ENCODE measurements around the gene CADM1.

DNA sequence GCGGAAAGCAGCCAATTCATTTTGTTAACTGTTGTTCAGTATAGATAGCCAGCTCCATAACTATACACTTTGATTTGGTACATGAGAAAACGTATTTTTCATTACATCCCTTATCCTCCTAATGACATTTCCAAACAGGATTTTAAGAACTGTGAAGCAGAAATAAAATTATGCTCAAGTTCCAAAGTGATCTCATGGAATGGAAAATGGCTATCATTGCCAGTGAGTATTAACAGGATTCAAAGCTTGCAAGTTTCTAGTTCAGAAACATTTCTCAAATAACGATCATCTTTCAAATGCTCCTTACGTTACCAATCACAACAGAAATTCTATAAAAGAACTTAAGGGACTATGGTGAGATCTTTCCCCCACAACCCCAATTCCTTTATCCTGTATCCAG lies 53.7 kb downstream of the CADM1 start:
- TF ChIP-seq, protein P1, sequence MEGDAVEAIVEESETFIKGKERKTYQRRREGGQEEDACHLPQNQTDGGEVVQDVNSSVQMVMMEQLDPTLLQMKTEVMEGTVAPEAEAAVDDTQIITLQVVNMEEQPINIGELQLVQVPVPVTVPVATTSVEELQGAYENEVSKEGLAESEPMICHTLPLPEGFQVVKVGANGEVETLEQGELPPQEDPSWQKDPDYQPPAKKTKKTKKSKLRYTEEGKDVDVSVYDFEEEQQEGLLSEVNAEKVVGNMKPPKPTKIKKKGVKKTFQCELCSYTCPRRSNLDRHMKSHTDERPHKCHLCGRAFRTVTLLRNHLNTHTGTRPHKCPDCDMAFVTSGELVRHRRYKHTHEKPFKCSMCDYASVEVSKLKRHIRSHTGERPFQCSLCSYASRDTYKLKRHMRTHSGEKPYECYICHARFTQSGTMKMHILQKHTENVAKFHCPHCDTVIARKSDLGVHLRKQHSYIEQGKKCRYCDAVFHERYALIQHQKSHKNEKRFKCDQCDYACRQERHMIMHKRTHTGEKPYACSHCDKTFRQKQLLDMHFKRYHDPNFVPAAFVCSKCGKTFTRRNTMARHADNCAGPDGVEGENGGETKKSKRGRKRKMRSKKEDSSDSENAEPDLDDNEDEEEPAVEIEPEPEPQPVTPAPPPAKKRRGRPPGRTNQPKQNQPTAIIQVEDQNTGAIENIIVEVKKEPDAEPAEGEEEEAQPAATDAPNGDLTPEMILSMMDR (IDR thresholded peaks at IDR 0.05), result no peak
- no peak for TF ChIP-seq POLR2A (IDR thresholded peaks at IDR 0.05)
- no peak for TF ChIP-seq POLR2AphosphoS5 (IDR thresholded peaks at IDR 0.05)

All from prostate gland (tissue), 2 donors.